Coronary artery (tissue), 2 donors: ENCODE data around the gene ZNF80.

Experiments
- DNase-seq: peaks from one replicate; pipeline ENCODE4 v3.0.0-alpha.2; 2017; ENCODE audit warnings: low spot score
- H3K27ac ChIP-seq, 2 donors: fragments of 200-600 bp; sonication (generic); one replicate each; pipeline ENCODE4 v1.5.1; 2016 to 2019
- H3K4me3 ChIP-seq: fragments of 200-600 bp; sonication (generic); 2 replicates; pipeline ENCODE4 v1.5.1; 2016; ENCODE audit warnings: mild to moderate bottlenecking, moderate library complexity
- CTCF ChIP-seq: fragments of 200-600 bp; sonication (generic); IDR thresholded peaks from one replicate; pipeline ENCODE4 v1.5.1; 2019; ENCODE audit warnings: antibody characterized with exemption

The ZNF80 gene

GRCh38 chr3:114219741-114220140 lies 17.6 kb downstream of the ZNF80 start:
- no peak for TF ChIP-seq CTCF
- Histone ChIP-seq H3K27ac (no peak overlapping the region), H3K4me3 (no peak overlapping the region)
- DNase-seq: no peak

DNA sequence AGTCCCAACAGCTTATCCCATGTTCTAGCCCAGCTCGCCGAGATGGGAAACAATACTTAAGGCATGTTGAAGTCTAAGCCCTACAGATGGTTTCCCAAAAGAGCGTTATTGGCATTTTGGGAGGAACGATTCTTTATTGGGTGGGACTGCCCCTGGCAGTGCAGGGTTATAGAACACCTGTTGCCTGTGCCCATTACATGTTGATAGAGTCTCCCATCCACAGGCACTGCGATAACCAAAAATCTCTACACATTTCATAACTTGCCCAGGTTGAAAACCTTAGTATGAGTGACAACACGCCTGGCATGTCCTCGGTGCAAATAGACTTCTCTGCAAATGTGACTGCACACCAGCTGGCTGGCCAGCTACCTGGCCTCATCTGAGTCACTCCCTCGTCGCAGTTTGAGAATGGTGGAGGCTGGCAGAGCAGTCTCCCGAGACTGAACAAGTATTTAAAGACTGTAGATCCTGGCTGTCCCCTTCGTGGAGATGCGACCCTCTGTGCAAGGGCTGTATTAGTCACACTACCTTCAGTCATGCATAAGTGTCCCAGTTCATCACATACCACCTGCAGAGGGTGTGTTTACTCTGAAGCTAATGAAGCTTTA lies 18.7 kb downstream of the ZNF80 start:
- TF ChIP-seq CTCF: no peak
- no peak for DNase-seq
- H3K4me3 ChIP-seq: no peak overlapping the region
- H3K27ac ChIP-seq: no peak overlapping the region

GRCh38 chr3:114218006-114218405 lies 19.4 kb downstream of the ZNF80 start:
- Histone ChIP-seq H3K4me3 (no peak overlapping the region), H3K27ac (no peak overlapping the region)
- no peak for DNase-seq
- TF ChIP-seq CTCF: no peak

DNA sequence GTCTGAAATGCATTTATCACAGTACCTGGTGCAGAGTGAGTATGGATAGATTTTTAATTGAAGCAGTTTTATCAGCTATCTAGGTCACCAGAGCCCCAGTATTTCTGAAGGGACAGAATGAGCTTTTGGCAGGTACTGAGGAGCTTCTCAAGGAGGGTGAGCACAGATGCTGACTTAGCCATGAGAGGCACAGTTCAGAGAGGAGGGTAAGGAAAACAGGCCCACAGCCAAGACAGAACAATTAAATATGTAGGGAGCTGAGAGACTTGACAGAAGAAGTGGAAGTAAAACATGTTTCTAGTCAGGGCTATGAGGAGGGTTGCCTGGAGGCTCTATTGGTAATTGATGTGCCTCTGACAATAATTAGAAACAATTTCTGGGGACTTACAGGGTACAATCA lies 20.1 kb downstream of the ZNF80 start:
- no peak for DNase-seq
- Histone ChIP-seq H3K27ac (no peak overlapping the region), H3K4me3 (no peak overlapping the region)
- no peak for TF ChIP-seq CTCF

- no peak for TF ChIP-seq CTCF
- Histone ChIP-seq H3K4me3 (no peak overlapping the region), H3K27ac (no peak overlapping the region)
- DNase-seq: no peak
Measured at GRCh38 chr3:114216186-114216970, 21.0 kb downstream of the ZNF80 start.

DNA sequence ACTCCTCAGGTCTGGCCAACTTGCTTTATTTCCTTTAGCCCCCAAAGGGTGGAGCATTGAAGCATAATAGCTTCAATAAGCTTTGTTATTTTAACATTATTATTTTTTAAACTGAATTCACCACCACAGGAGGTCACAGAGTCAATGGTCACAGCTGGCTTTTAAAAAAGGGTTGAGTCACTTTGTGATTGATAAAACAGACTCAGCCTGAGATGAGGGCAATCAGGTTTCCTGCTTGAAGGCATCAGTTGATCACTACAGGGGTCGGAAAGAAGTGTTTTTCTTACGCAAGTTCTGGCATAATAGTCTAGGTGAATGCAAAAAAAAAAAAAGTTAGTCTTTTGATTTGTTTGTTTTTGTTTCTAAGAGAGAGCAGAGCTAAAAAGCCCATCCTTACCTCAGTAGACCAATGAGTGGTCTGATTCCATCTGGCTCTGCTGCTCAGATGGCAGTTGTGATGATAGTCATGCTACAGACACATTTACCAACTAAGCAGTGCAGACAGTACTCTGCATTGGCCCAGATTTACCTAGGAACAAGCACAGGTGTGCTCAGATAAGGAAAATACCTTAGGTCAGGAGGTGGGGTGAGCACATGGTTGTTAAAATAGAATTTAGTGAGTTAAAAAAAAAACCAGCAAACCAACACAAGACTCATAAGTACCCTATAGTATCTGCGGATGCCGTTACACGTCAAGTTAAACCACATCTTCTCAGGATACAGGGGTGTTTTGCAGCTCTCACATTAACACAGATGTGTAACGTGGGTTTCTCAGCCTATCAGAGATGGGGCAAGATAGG lies 22.6 kb downstream of the ZNF80 start:
- no peak for TF ChIP-seq CTCF
- H3K27ac ChIP-seq: no peak overlapping the region
- DNase-seq: no peak
- H3K4me3 ChIP-seq: peak overlapping the region; percentile 46
